K562 (cell line): Measurements from ENCODE around the gene SLC16A5. TPM values are rescaled to one million over a fixed set of nuclear protein-coding genes. Genes with fewer than 3 reads are reported as not detected.
A peak's percentile ranks its signal among the peaks of the same experiment; 100 is the strongest.

Experiments
- ATAC-seq: fragments of 200-7000 bp; cut with Tn5 transposase; 3 replicates; pipeline ENCODE4 v1.9.1; 2020; ENCODE audit warnings: moderate library complexity
- BruUV-seq: library from RNA; stranded (reverse); fragments of 400-500 nt; replicated peaks from 2 replicates; lab custom pipeline; 2021; lab: Mats Ljungman, UMichigan
- CTCF ChIA-PET: fragments of 300-600 bp; formaldehyde crosslinking; extraction: SDS; loops from one replicate; lab custom pipeline; 2021; ENCODE audit warnings: low intra/inter-chr PET ratio; lab: Yijun Ruan, JAX
- POLR2A ChIA-PET: fragments of 300-600, 350-650 bp; sonication (Branson Sonifier 250); formaldehyde crosslinking; extraction: SDS; loops from one replicate; lab custom pipeline; 2021; ENCODE audit warnings: antibody characterized with exemption, inconsistent platforms; lab: Yijun Ruan, JAX
- DNase-seq, 4 experiments: peaks; one replicate each; pipeline versions ENCODE4 v3.0.0 to v3.0.0-alpha.2; 2011 to 2018; ENCODE audit warnings: low spot score in 3 of 4, mixed read lengths in 3 of 4; ENCODE audit errors: extremely low read depth in 1 of 4
- FAIRE-seq: peaks from 2 replicates; lab custom pipeline; 2011; peaks lifted over from hg19 to GRCh38; lab: Jason Lieb, UNC
- H2AFZ ChIP-seq: 2 replicates; pipeline ENCODE4 v1.6.0; 2011; ENCODE audit warnings: low read depth, low read length, control low read depth, inconsistent platforms
- H3K27ac ChIP-seq: fragments of 200-600 bp; 3 replicates; pipeline ENCODE4 v1.8.0; 2011; ENCODE audit warnings: low read depth, mild to moderate bottlenecking, control low read depth, inconsistent platforms, low read length, moderate library complexity, mixed read lengths; ENCODE audit errors: extremely low read depth
- H3K27me3 ChIP-seq, 2 experiments: fragments of 300-600 bp in 1 of 2; 2 replicates in 1 of 2; 3 replicates in 1 of 2; pipeline versions ENCODE4 v1.6.0 to v1.8.0; 2011; ENCODE audit warnings: inconsistent platforms in 2 of 2, low read length in 2 of 2, mild to moderate bottlenecking in 1 of 2, mixed read lengths in 1 of 2, moderate library complexity in 1 of 2; ENCODE audit not compliant: control insufficient read depth in 2 of 2, insufficient read depth in 2 of 2
- H3K36me3 ChIP-seq: fragments of 300-600 bp; 3 replicates; pipeline ENCODE4 v1.8.0; 2011; ENCODE audit warnings: mild to moderate bottlenecking, low read length, inconsistent platforms; ENCODE audit not compliant: control insufficient read depth, insufficient read depth
- H3K4me1 ChIP-seq, 2 experiments: fragments of 200-600 bp in 1 of 2; replicated peaks in 1 of 2; 2 replicates in 1 of 2; 3 replicates in 1 of 2; pipeline versions ENCODE4 v1.5.1 to v1.8.0; 2011; ENCODE audit warnings: inconsistent platforms in 2 of 2, low read length in 2 of 2, mild to moderate bottlenecking in 1 of 2, mixed read lengths in 1 of 2, moderate library complexity in 1 of 2; ENCODE audit not compliant: control insufficient read depth in 2 of 2, insufficient read depth in 2 of 2
- H3K4me2 ChIP-seq: 2 replicates; pipeline ENCODE4 v1.6.1; 2011; ENCODE audit warnings: low read length, control low read depth, inconsistent platforms, mixed read lengths; ENCODE audit not compliant: insufficient read depth
- H3K4me3 ChIP-seq: fragments of 200-600 bp; sonication (generic), shearing (Covaris generic); 2 replicates; pipeline ENCODE4 v1.5.1; 2016; ENCODE audit warnings: control low read depth, inconsistent platforms
- H3K79me2 ChIP-seq: fragments of 200-600 bp; 3 replicates; pipeline ENCODE4 v1.8.0; 2011; ENCODE audit warnings: low read length, inconsistent platforms; ENCODE audit not compliant: control insufficient read depth, insufficient read depth
- H3K9ac ChIP-seq, 2 experiments: 2 replicates each; pipeline versions ENCODE4 v1.6.0 to v1.6.1; 2011; ENCODE audit warnings: low read depth in 2 of 2, low read length in 2 of 2, control low read depth in 1 of 2, inconsistent platforms in 1 of 2, mild to moderate bottlenecking in 1 of 2, mixed read lengths in 1 of 2; ENCODE audit not compliant: insufficient read depth in 1 of 2
- H3K9me1 ChIP-seq: one replicate; pipeline ENCODE4 v1.6.0; 2011; ENCODE audit warnings: inconsistent platforms, mild to moderate bottlenecking, low read length, moderate library complexity; ENCODE audit not compliant: control insufficient read depth, insufficient read depth
- H3K9me3 ChIP-seq: replicated peaks from 2 replicates; pipeline ENCODE4 v1.5.1; 2011; ENCODE audit warnings: low read depth, low read length, inconsistent platforms; ENCODE audit not compliant: control insufficient read depth, insufficient read depth
- H4K20me1 ChIP-seq: replicated peaks from 2 replicates; pipeline ENCODE4 v1.6.1; 2011; ENCODE audit warnings: low read length, inconsistent platforms, mixed read lengths; ENCODE audit not compliant: control insufficient read depth, insufficient read depth
- BMI1 ChIP-seq: fragments of 150-350 bp; IDR thresholded peaks from 2 replicates; pipeline ENCODE4 v1.6.1; 2014; ENCODE audit warnings: low read length
- CHCHD3 ChIP-seq: fragments of 250-450 bp; sonication (Bioruptor Pico); IDR thresholded peaks from 2 replicates; pipeline ENCODE4 v2.1.2; 2022; ENCODE audit warnings: mild to moderate bottlenecking
- GTF3C2 ChIP-seq: IDR thresholded peaks from 3 replicates; pipeline ENCODE4 v1.6.1; 2011; ENCODE audit warnings: borderline replicate concordance, mild to moderate bottlenecking, moderate library complexity; ENCODE audit not compliant: insufficient read length; ENCODE audit errors: extremely low read depth
- HOMEZ ChIP-seq: fragments of 250-450 bp; sonication (Bioruptor Pico); IDR thresholded peaks from 2 replicates; pipeline ENCODE4 v1.4.0; 2020; ENCODE audit warnings: mild to moderate bottlenecking, moderate library complexity
- IRF9 ChIP-seq: fragments of 450-650 bp; IDR thresholded peaks from 2 replicates; pipeline ENCODE4 v1.6.1; 2016; ENCODE audit warnings: missing biosample characterization, missing genetic modification characterization
- PREB ChIP-seq: sonication (generic); formaldehyde crosslinking; IDR thresholded peaks from 2 replicates; pipeline ENCODE4 v1.8.1; 2023; ENCODE audit warnings: mild to moderate bottlenecking, missing genetic modification reagents
- PTBP1 ChIP-seq: fragments of 200-400 bp; formaldehyde crosslinking; IDR thresholded peaks from 2 replicates; pipeline ENCODE4 v1.6.1; 2017; ENCODE audit warnings: low read depth, low read length
- SETDB1 ChIP-seq: IDR thresholded peaks from one replicate; pipeline ENCODE4 v1.6.1; 2012; ENCODE audit warnings: low read length, control low read depth, inconsistent platforms
- ZNF280B ChIP-seq: fragments of 250-450 bp; sonication (Bioruptor Pico); IDR thresholded peaks from 2 replicates; pipeline ENCODE4 v1.5.1; 2021; ENCODE audit warnings: mild to moderate bottlenecking
- ZNF561 ChIP-seq: fragments of 450-650 bp; formaldehyde crosslinking; conservative IDR thresholded peaks from 2 replicates; pipeline ENCODE4 v1.4.0; 2020; ENCODE audit warnings: mild to moderate bottlenecking, moderate library complexity
- WGBS: fragments of 100-300 bp; shearing (Covaris generic); methylation state at CpG from one replicate; pipeline ENCODE4 v1.1.6; 2016; ENCODE audit warnings: low coverage, mixed read lengths; ENCODE audit not compliant: insufficient coverage; ENCODE audit errors: missing lambda C conversion rate; 5-methylcytosine and 5-hydroxymethylcytosine counted together
- in situ Hi-C: fragments of 300-500 bp; cut with MboI; formaldehyde crosslinking; loops from 4 replicates; pipeline ENCODE4 v1.15.0; 2018; ENCODE audit warnings: inconsistent platforms, mixed read lengths
- intact Hi-C: fragments of 100-400 bp; cut with micrococcal nuclease; formaldehyde crosslinking; loops from 2 replicates; pipeline ENCODE4 v1.14.2; 2022
- polyA plus RNA-seq, 8 experiments: library from polyadenylated mRNA; depleted of rRNA in 4 of 8; stranded (reverse) in 5 of 8; unstranded in 3 of 8; fragments of >200 nt; fragmentation: Nextera tagmentation in 2 of 8; fragmentation: Illumina TruSeq in 1 of 8; extraction: Ambion mirVana in 2 of 8; extraction: Trizol in 1 of 8; gene quantifications; 2 replicates each; pipeline versions ENCODE4 v1.2.1 to v1.2.3, GENCODE V29; 2011 to 2014; ENCODE audit warnings: inconsistent platforms in 1 of 8, missing spikeins in 1 of 8
- total RNA-seq, 7 experiments: library from RNA; depleted of rRNA in 6 of 7; stranded (reverse); fragments of >200 nt in 6 of 7; fragmentation: Illumina TruSeq in 2 of 7; extraction: Trizol in 2 of 7; gene quantifications; 2 replicates each; pipeline versions ENCODE4 v1.2.1 to v1.2.3, GENCODE V29; 2011 to 2021; ENCODE audit warnings: low replicate concordance in 1 of 7

The SLC16A5 gene
- total and polyA plus RNA-seq, 9 of the 15 experiments (the other 6 are each of a cell fraction or from before 2014, with no cell fraction given) = 0.06 to 2.6 (median 0.91) TPM

- Histone ChIP-seq H3K27ac (no peak overlapping the region), H2AFZ (no peak overlapping the region), H3K9ac (no peak overlapping the region), H3K36me3 (peaks cover 72% of the 10 kb centered on the region), H3K4me1 (peaks cover 0 to 3% of the 10 kb centered on the region in 2 experiments; a peak in 2 of 5 replicates), H3K4me2 (no peak overlapping the region), H3K9me3 (no peaks in the 10 kb centered on the region), H3K9me1 (no peaks in the 10 kb centered on the region), H3K79me2 (no peaks in the 10 kb centered on the region), H4K20me1 (0 out of 2 replicates have a peak, but pooled peaks cover 3% of the 10 kb centered on the region), H3K27me3 (no peaks in the 10 kb centered on the region), H3K4me3 (no peak overlapping the region)
- FAIRE-seq = no peak
- POLR2A ChIA-PET = interaction anchor here (0.7 to 2.4 kb wide), 5 partner anchors 10 to 52 kb away, joined by 3 to 8 read pairs (median 3); no protein-coding TSS in a partner anchor
- in situ Hi-C loops = loop anchor here (5.0 kb wide), 1 partner anchor 51 kb away; no protein-coding TSS in a partner anchor
- peak in 1 of 4 experiments; percentile 10 for DNase-seq
- CTCF ChIA-PET = interaction anchor here (0.7 kb wide), 1 partner anchor 35 kb away, joined by 3 read pairs; no protein-coding TSS in a partner anchor
- no TSS peak for BruUV-seq
- TF ChIP-seq BMI1 (no peak), PREB (no peak), HOMEZ (CRISPR knock-in tag) (no peak), ZNF280B (CRISPR knock-in tag) (no peak), PTBP1 (no peak), GTF3C2 (no peak), ZNF561 (CRISPR knock-in tag) (no peak), CHCHD3 (CRISPR knock-in tag) (no peak), IRF9 (no peak), SETDB1 (no peak)
- ATAC-seq = no peak
- intact Hi-C loops = loop anchor here (2.0 kb wide), 1 partner anchor 69 kb away; the partner anchor contains the start of gene NT5C
- 89% methylated on average over 8 of the region's 8 CpGs for WGBS
Measured at GRCh38 chr17:75061618-75062017, 26.1 kb upstream of the SLC16A5 start.
